ENCODE measurements around the gene GMDS.

DNA sequence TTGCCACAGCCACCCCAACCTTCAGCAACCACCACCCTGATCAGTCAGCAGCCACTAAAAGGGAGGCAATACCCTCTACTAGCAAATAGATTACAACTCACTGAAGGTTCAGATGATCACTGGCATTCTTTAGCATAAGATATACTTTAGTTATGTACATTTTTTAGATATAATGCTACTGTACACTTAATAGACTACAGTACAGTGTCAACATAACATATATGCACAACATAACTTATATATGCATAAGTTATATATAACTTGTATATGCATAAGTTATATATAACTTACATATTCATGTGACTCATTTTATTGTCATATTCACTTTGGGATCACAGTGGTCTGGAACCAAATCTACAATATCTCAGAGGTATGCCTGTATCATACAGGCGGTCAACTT is 61.7 kb downstream of the GMDS start:
- TF ChIP-seq, protein P1, sequence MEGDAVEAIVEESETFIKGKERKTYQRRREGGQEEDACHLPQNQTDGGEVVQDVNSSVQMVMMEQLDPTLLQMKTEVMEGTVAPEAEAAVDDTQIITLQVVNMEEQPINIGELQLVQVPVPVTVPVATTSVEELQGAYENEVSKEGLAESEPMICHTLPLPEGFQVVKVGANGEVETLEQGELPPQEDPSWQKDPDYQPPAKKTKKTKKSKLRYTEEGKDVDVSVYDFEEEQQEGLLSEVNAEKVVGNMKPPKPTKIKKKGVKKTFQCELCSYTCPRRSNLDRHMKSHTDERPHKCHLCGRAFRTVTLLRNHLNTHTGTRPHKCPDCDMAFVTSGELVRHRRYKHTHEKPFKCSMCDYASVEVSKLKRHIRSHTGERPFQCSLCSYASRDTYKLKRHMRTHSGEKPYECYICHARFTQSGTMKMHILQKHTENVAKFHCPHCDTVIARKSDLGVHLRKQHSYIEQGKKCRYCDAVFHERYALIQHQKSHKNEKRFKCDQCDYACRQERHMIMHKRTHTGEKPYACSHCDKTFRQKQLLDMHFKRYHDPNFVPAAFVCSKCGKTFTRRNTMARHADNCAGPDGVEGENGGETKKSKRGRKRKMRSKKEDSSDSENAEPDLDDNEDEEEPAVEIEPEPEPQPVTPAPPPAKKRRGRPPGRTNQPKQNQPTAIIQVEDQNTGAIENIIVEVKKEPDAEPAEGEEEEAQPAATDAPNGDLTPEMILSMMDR (IDR thresholded peaks at IDR 0.05) = no peak
- no peak for TF ChIP-seq POLR2A (IDR thresholded peaks at IDR 0.05)
